B cell (primary cell): ENCODE measurements around the gene MAEA. TPM values are rescaled to one million over a fixed set of nuclear protein-coding genes. Genes with fewer than 3 reads are reported as not detected.

Experiments
- ATAC-seq: fragments of 200-7000 bp; cut with Tn5 transposase; one replicate; pipeline ENCODE4 v1.10.0; 2021; ENCODE audit warnings: low read depth, mild to moderate bottlenecking, moderate number of reproducible peaks, moderate library complexity
- CTCF ChIA-PET: fragments of 350-600 bp; sonication (Branson Sonifier 250); formaldehyde crosslinking; loops from one replicate; lab custom pipeline; 2021; ENCODE audit warnings: antibody characterized with exemption, inconsistent platforms; lab: Charles Lee
- POLR2A ChIA-PET: fragments of 350-600 bp; sonication (Branson Sonifier 250); formaldehyde crosslinking; loops from one replicate; lab custom pipeline; 2021; ENCODE audit warnings: antibody characterized with exemption; lab: Charles Lee
- DNase-seq: peaks from one replicate; pipeline ENCODE4 v3.0.0; 2013
- H2AFZ ChIP-seq: 2 replicates; pipeline ENCODE4 v1.6.1; 2012; ENCODE audit warnings: mild to moderate bottlenecking, low read depth, low read length; ENCODE audit not compliant: insufficient read depth, poor library complexity, severe bottlenecking
- H3K27ac ChIP-seq, 2 donors: 1 replicate in 1 of 2; 2 replicates in 1 of 2; pipeline ENCODE4 v1.5.1; 2012 to 2013; ENCODE audit warnings: low read length in 2 of 2, mild to moderate bottlenecking in 2 of 2, moderate library complexity in 1 of 2
- H3K27me3 ChIP-seq, 4 experiments: fragments of 200-600 bp in 1 of 4; sonication (generic) in 1 of 4; replicated peaks in 1 of 4; 1 replicate in 2 of 4; 2 replicates in 2 of 4; pipeline versions ENCODE4 v1.6.1 to v1.7.0; 2013 to 2016; ENCODE audit warnings: low read length in 3 of 4, mild to moderate bottlenecking in 2 of 4, mixed read lengths in 1 of 4, moderate library complexity in 1 of 4; ENCODE audit not compliant: insufficient read depth in 4 of 4, control insufficient read depth in 3 of 4; ENCODE audit errors: control extremely low read depth in 1 of 4
- H3K36me3 ChIP-seq, 2 experiments: replicated peaks in 1 of 2; 1 replicate in 1 of 2; 2 replicates in 1 of 2; pipeline versions ENCODE4 v1.6.1 to v1.7.1; 2013; ENCODE audit warnings: low read length in 1 of 2; ENCODE audit not compliant: insufficient read depth in 2 of 2, control insufficient read depth in 1 of 2; ENCODE audit errors: control extremely low read depth in 1 of 2, extremely low read depth in 1 of 2
- H3K4me1 ChIP-seq, 2 donors: fragments of 200-600 bp in 1 of 2; sonication (generic) in 1 of 2; 1 replicate in 1 of 2; 2 replicates in 1 of 2; pipeline versions ENCODE4 v1.5.1 to v1.6.1; 2013 to 2017; ENCODE audit warnings: low read length in 2 of 2; ENCODE audit not compliant: control insufficient read depth in 2 of 2, insufficient read depth in 2 of 2
- H3K4me2 ChIP-seq: replicated peaks from 2 replicates; pipeline ENCODE3; 2012; ENCODE audit warnings: mild to moderate bottlenecking, low read depth, low read length; ENCODE audit not compliant: poor library complexity, severe bottlenecking
- H3K4me3 ChIP-seq, 5 experiments: fragments of 200-600 bp in 1 of 5; sonication (generic) in 1 of 5; 1 replicate in 3 of 5; 2 replicates in 2 of 5; pipeline versions ENCODE4 v1.5.1 to v1.7.0; 2011 to 2016; ENCODE audit warnings: low read length in 4 of 5, mild to moderate bottlenecking in 4 of 5, low read depth in 2 of 5, control low read depth in 1 of 5, moderate library complexity in 1 of 5; ENCODE audit not compliant: insufficient read depth in 1 of 5; ENCODE audit errors: control extremely low read depth in 1 of 5, extremely low read depth in 1 of 5
- H3K79me2 ChIP-seq: fragments of 200-600 bp; sonication (generic); one replicate; pipeline ENCODE4 v1.6.0; 2016; ENCODE audit warnings: low read length; ENCODE audit not compliant: control insufficient read depth, insufficient read depth
- H3K9ac ChIP-seq: fragments of 200-600 bp; sonication (generic); 2 replicates; pipeline ENCODE4 v1.6.1; 2017; ENCODE audit warnings: mild to moderate bottlenecking, low read length, moderate library complexity
- H3K9me3 ChIP-seq, 3 donors: one replicate each; pipeline versions ENCODE4 v1.6.1 to v1.7.1; 2013; ENCODE audit warnings: low read length in 2 of 3; ENCODE audit not compliant: control insufficient read depth in 2 of 3, insufficient read depth in 1 of 3; ENCODE audit errors: control extremely low read depth in 1 of 3
- H4K20me1 ChIP-seq: 2 replicates; pipeline ENCODE4 v1.6.0; 2012; ENCODE audit warnings: mild to moderate bottlenecking, low read length; ENCODE audit not compliant: insufficient read depth, control insufficient read depth, poor library complexity, severe bottlenecking
- H3K27ac Mint-ChIP-seq: one replicate; pipeline ENCODE4 v1.8.0; 2021; ENCODE audit warnings: mixed read lengths
- H3K27me3 Mint-ChIP-seq: one replicate; pipeline ENCODE4 v1.8.0; 2021; ENCODE audit warnings: mixed read lengths
- H3K4me1 Mint-ChIP-seq: one replicate; pipeline ENCODE4 v1.8.0; 2021; ENCODE audit warnings: mixed read lengths
- H3K4me3 Mint-ChIP-seq: one replicate; pipeline ENCODE4 v1.8.0; 2021; ENCODE audit warnings: mixed read lengths
- H3K9me3 Mint-ChIP-seq: one replicate; pipeline ENCODE4 v1.8.0; 2022; ENCODE audit warnings: mixed read lengths; ENCODE audit not compliant: insufficient read depth
- EZH2 ChIP-seq: IDR thresholded peaks from 2 replicates; pipeline ENCODE4 v1.6.1; 2012; ENCODE audit warnings: borderline replicate concordance, low read depth, mild to moderate bottlenecking, moderate library complexity, low read length; ENCODE audit not compliant: insufficient read depth, poor library complexity, severe bottlenecking
- WGBS: methylation state at CpG from one replicate; pipeline ENCODE4 v1.1.5; 2013; ENCODE audit warnings: missing lambda C conversion rate; ENCODE audit not compliant: insufficient coverage; 5-methylcytosine and 5-hydroxymethylcytosine counted together
- intact Hi-C: fragments of 100-400 bp; cut with micrococcal nuclease; formaldehyde crosslinking; loops from one replicate; pipeline ENCODE4 v1.10.0; 2022
- polyA plus RNA-seq: library from polyadenylated mRNA; depleted of rRNA; stranded (reverse); fragments of >200 nt; gene quantifications from 2 replicates; pipeline ENCODE4 v1.2.3, GENCODE V29; 2012
- total RNA-seq, 2 donors: library from RNA; stranded (reverse); fragments of 120-200 nt in 1 of 2; gene quantifications; 1 replicate in 1 of 2; 2 replicates in 1 of 2; pipeline versions ENCODE4 v1.2.3 to v1.2.4, GENCODE V29; 2013 to 2022
- TF ChIP-seq, protein P1 (sequence below): fragments of 200-600 bp; IDR thresholded peaks from one replicate; pipeline ENCODE4 v1.8.0; 2022; ENCODE audit warnings: antibody characterized with exemption, mild to moderate bottlenecking

MAEA gene
- total and polyA plus RNA-seq, 2 donors (not counting 1 experiment from before 2014, with no cell fraction given): 106 to 107 TPM

DNA sequence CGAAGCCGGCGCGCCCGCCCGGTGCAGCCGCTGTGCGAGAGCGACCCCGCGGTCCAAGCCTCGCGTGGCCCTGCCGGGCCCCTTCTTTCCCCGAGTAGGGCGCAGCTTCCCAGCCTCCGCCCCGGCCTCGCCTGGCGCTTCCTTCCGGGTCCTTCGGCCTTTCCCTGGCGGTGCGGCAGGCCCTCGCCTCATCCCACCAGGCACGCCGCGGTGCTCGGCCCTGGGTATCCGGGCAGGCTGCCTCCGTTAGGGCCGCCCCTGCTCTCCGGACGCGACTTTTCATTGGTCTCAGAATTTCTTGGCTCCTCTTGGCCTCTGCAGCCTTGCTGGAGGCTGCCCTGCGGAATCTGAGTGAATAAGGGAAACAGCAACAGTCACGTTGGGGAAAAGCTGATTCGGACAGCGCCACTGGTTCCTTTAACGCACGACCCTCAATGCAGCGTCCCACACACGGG, 57.7 kb downstream of the MAEA start:
- H3K9me3 ChIP-seq: peaks cover 0 to 3% (median 0%) of the 10 kb centered on the region in 3 donors
- H3K4me3 Mint-ChIP-seq: peak overlapping the region; percentile 93
- peak overlapping the region; percentile 91 for H3K27ac ChIP-seq
- peaks cover 0 to 7% of the 10 kb centered on the region in 2 experiments for H3K36me3 ChIP-seq
- DNase-seq: no peak
- H3K9me3 Mint-ChIP-seq: no peaks in the 10 kb centered on the region
- H3K4me1 Mint-ChIP-seq: peaks cover 35% of the 10 kb centered on the region
- H3K27me3 Mint-ChIP-seq: no peaks in the 10 kb centered on the region
- peak overlapping the region; percentile 94 for H3K27ac Mint-ChIP-seq
- H3K27me3 ChIP-seq: no peaks in the 10 kb centered on the region
- peak overlapping the region; percentile 96 for H3K4me2 ChIP-seq
- peaks cover 12% of the 10 kb centered on the region for H3K79me2 ChIP-seq
- POLR2A ChIA-PET: interaction anchor here (1.4 to 3.0 kb wide), 3 partner anchors 58 to 215 kb away, joined by 4 to 41 read pairs (median 16); partner anchors contain the start of genes CTBP1 and MAEA
- peak; percentile 5 for ATAC-seq
- WGBS: under 1% methylated on average over 43 of the region's 43 CpGs
- H3K4me3 ChIP-seq: peak overlapping the region; percentile 19 to 82 (median 74)
- peak overlapping the region; percentile 84 for H3K9ac ChIP-seq
- TF ChIP-seq, protein P1, sequence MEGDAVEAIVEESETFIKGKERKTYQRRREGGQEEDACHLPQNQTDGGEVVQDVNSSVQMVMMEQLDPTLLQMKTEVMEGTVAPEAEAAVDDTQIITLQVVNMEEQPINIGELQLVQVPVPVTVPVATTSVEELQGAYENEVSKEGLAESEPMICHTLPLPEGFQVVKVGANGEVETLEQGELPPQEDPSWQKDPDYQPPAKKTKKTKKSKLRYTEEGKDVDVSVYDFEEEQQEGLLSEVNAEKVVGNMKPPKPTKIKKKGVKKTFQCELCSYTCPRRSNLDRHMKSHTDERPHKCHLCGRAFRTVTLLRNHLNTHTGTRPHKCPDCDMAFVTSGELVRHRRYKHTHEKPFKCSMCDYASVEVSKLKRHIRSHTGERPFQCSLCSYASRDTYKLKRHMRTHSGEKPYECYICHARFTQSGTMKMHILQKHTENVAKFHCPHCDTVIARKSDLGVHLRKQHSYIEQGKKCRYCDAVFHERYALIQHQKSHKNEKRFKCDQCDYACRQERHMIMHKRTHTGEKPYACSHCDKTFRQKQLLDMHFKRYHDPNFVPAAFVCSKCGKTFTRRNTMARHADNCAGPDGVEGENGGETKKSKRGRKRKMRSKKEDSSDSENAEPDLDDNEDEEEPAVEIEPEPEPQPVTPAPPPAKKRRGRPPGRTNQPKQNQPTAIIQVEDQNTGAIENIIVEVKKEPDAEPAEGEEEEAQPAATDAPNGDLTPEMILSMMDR: no peak
- TF ChIP-seq EZH2: no peak
- CTCF ChIA-PET: interaction anchor here (0.8 to 2.5 kb wide), 10 partner anchors 8 to 605 kb away, joined by 3 to 23 read pairs (median 8); partner anchors contain the start of gene CTBP1
- intact Hi-C loops: loop anchor here (1.0 to 2.0 kb wide), 7 partner anchors 58 to 567 kb away; partner anchors contain the start of genes FGFRL1 and MAEA
- H3K4me1 ChIP-seq: peaks cover 15 to 29% of the 10 kb centered on the region in 2 donors
- peaks cover 5% of the 10 kb centered on the region for H4K20me1 ChIP-seq
- peak overlapping the region; percentile 81 for H2AFZ ChIP-seq

DNA sequence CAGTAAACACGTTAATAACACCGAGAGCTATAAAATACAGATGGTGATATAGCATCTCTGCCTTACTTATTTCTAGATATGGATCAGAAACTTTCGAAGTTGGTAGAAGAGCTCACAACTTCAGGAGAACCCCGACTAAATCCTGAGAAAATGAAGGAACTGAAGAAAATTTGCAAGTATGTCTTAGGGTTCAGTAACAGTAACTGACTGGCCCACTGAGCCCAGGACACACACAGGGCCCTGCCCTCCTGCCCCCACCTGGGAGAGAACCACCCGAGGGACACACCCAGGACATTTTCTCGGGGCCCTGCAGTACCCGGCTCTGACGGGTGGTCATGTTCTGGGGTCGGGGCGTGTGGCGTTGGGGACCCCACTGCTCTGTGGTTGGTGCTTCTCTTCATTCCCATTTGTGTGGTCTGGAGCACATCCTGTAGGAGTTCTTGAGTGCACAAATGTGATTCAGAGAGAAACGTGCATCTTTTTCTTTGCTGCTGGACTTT, 58.4 kb downstream of the MAEA start:
- 74% methylated on average over 11 of the region's 12 CpGs for WGBS
- Histone ChIP-seq H3K4me2 (peak overlapping the region; percentile 96), H3K4me1 (peaks cover 15 to 29% of the 10 kb centered on the region in 2 donors), H3K27me3 (no peaks in the 10 kb centered on the region), H3K36me3 (peaks cover 0 to 14% of the 10 kb centered on the region in 2 experiments), H4K20me1 (peaks cover 9% of the 10 kb centered on the region), H3K27ac (peak overlapping the region; percentile 91), H2AFZ (peak overlapping the region; percentile 81), H3K4me3 (peak overlapping the region; percentile 19 to 82 (median 74)), H3K9ac (peak overlapping the region; percentile 84), H3K9me3 (peaks cover 0 to 3% (median 0%) of the 10 kb centered on the region in 3 donors), H3K79me2 (peaks cover 12% of the 10 kb centered on the region)
- intact Hi-C loops: no loop called here
- TF ChIP-seq EZH2: no peak
- TF ChIP-seq, protein P1: no peak
- ATAC-seq (no peak), DNase-seq (no peak)
- Mint-ChIP-seq H3K27me3 (no peaks in the 10 kb centered on the region), H3K9me3 (no peaks in the 10 kb centered on the region), H3K27ac (peak overlapping the region; percentile 94), H3K4me3 (peak overlapping the region; percentile 93), H3K4me1 (peaks cover 35% of the 10 kb centered on the region)
- CTCF ChIA-PET: interaction anchor here (0.8 to 2.5 kb wide), 6 partner anchors 8 to 606 kb away, joined by 3 to 16 read pairs (median 6); no protein-coding TSS in a partner anchor
- POLR2A ChIA-PET: interaction anchor here (1.4 to 3.0 kb wide), 3 partner anchors 58 to 215 kb away, joined by 4 to 41 read pairs (median 16); partner anchors contain the start of genes CTBP1 and MAEA
